Activated T-helper 1 cell treated with anti-CD3 and anti-CD28 coated beads, Interleukin-2, amount 50 U/mL, for 16 hours (primary cell): ENCODE measurements around the gene CATSPER3.

ENCODE experiments used
- DNase-seq, 2 donors: peaks; one replicate each; pipeline ENCODE4 v3.0.0-alpha.2; 2020; ENCODE audit warnings: low read depth in 1 of 2, low spot score in 1 of 2

The CATSPER3 gene

DNA sequence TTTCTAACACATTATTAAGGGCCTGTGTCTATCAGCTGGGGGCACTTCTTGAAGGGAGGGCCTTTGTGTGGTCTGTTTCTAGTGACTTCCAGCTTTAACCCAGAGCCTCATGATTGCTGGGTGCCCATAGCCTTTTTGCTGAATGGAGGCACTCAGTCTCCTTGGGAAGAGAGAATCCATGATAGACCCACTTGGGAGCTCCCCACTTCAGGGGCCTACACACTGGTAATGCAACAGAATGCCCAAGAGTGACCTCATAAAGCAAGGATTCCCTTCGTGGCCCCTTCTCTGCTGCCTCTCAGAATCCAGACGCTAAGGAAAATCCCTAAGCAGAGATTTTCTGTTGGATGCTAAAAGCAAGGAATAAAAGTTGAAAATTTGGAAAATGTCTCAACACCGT lies at the start of gene CATSPER3:
Gene CATSPER3, plus strand, starts transcription at position 301 of the 400 bp plus-strand sequence. Its CDS starts 85 bp downstream, at position 386.
- DNase-seq: no peak

GRCh38 chr5:134918861-134919260 lies 48.8 kb upstream of the CATSPER3 start:
- no peak for DNase-seq

DNA sequence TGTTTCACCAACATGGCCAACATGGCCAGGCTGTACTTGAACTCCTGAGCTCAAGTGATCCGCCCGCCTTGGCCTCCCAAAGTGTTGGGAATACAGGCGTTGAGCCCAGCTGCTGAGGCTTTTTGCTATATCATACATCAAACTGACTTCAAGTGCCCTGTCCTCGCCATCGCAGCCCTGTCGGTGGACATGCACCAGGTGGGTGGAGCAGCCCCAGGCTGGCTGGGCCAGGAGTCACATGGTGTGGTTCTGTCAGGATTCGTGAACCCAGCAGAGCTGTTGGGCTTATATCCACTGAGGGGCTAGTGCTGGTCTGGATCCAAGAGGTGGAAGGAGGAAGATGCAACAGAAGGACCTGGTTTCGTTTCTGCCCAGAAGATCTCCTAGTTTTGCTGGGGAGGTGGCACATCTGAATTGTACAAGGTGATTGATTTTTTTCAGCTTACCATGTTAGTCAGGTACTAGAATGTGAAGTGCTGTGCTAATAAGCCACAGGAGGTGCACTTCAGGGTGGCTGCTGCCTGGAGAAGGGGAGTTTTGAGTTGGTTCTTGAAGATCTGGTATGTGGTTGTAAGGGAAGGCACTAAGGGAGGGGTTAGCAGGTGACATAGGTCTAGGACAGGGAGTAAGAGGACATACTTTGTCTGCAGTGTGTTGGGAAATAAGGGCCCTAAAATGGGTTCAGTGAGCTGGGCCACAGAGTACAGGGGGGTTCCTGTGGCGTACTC lies 46.7 kb upstream of the CATSPER3 start:
- no peak for DNase-seq

DNA sequence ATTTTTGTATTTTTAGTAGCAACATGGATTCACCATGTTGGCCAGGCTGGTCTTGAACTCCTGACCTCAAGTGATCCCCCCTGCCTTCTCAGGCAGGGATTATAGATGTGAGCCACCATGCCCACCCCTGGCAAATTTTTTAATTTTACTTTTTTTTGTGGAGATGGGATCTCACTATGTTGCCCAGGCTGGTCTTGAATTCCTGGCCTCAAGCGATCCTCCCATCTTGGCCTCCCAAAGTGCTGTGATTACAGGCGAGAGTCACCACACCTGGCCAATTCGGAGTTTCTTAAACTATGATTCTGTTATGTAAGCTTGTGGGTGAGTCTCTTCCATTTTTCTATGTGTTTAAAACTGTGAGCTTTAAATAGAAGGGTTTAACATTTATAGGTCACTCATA lies 35.2 kb upstream of the CATSPER3 start:
- DNase-seq: no peak

DNA sequence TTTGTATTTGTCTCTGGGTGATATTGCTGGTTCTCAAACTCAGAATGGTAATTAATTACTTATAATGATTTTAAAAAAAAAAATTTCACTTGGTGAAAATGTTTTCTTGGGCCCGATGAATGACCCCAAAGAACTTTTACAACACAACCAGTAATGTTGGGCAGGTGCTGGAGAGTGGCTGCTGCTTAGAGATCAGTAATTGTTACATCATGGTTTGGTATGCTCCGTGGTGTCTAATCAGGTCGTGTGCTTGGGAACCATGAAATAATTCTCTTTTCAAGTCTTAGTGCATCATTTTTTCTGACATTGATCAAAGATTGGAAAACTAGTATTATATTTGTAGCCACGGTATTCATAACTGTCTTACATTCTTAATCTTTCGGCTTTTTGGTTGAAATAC lies 33.5 kb upstream of the CATSPER3 start:
- DNase-seq: no peak

- DNase-seq: no peak
Observed at GRCh38 chr5:134935711-134936602, 31.8 kb upstream of the CATSPER3 start.

GRCh38 chr5:134937526-134937925 lies 30.2 kb upstream of the CATSPER3 start:
- no peak for DNase-seq

DNA sequence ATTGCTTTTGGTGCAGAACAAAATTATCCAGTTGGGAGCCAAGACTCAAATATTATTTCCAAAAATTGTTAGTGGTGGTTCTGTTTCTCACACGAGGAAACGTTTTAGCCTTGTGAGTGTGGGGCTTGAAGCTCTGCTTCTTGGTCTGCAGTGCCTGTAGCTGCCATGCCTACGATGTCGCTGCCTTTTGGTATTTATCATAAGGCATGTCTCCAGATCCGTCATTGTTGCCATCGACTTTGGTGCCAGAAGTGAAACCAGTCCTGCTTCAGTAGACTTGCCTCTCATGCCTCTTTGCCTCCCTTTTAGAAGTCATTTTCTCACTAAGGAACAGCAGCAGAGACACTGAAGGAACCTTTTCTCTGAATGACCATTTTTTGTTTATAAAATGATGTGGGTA lies 29.7 kb upstream of the CATSPER3 start:
- no peak for DNase-seq

GRCh38 chr5:134939500-134939899 lies 28.2 kb upstream of the CATSPER3 start:
- no peak for DNase-seq

GRCh38 chr5:134943547-134943946 lies 24.2 kb upstream of the CATSPER3 start:
- no peak for DNase-seq

DNA sequence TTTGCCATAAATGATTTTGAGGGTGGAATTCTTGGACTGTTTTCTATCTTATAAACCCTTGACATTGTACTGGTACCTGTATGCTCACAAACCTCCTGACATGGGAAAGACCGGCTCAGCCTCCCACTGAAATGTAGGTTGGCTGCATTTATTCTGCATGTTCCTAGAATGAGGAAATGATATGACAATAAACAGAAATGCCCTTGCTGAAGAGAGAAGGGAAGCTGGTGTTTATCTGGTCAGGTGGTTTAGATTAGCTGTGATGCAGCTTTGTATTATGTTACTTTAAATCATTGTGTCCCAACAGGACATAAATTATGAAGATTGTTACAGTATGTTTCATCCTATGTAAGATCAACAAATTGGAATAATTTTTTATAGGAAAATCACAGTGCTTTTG lies 23.1 kb upstream of the CATSPER3 start:
- DNase-seq: no peak

DNA sequence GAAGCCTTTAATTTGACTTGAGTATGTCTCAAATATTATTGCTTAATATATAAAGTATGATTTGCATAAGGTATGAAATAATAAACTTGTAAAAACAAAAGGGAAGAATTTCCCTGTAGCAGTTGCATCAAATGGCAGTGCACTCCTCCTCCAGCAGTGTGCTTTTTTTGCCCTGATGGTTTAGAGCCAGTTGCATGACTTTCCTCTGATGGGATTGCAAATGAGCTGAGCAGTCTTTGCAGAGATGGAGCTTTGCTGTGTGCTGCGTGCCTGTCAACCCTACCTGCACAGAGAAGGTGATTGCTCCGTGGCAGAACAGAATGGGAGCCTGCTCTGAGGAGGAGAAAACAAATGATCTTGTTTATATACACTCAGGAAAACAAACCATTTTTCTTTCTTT lies 22.7 kb upstream of the CATSPER3 start:
- no peak for DNase-seq

DNA sequence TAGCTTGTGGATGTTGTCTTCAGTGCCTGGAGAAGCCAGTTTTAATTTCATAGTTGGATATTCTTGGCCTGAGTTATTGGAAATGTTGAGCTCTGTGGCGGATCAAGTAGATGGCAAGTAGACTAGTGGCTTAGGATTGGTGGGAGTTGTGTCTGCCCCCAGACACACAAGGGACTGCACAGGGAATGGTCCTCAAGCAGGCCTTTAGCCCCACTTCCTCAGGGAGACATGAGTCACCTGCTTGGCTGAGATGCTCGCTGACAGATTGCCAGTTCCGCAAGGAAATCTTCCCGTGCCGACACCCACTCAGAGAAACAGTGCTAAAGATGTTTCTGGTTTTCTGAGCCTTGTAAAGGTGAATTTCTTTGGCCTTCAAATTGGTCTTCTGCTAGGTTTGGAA lies 18.8 kb upstream of the CATSPER3 start:
- no peak for DNase-seq

GRCh38 chr5:134949316-134949715 lies 18.4 kb upstream of the CATSPER3 start:
- DNase-seq: no peak

DNA sequence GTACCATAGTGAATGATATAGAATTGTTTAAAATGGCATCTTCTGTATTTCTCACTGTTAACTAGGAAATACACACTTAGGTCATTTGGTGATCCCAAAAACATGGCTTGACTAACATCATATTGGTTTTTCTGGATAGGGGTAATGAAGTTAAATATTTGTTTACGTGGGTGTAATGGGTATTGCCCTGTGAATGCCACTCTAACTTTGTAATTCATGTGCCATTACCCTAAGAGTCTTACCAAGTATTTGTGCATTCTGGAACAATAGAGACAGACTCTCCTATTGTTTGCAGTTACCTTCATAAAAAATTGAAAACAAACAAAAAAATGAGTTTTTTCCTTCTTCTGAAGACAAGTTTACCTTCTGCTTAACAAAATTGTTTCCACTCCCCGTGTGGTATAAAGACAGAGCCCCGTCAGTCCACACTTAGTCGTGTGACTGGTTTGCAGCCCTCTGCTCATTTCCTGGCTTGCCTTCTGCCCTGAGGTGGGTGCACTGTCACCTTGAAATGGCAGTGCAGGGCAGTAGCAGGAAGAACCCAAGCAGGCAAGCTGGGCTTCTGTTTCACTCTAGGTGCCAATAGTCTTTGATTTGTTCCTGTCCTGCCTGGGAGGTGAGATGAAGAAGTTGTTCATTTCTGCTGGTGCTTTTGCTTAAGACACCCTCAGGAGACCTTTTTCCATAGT lies 9.6 kb upstream of the CATSPER3 start:
- DNase-seq: no peak

GRCh38 chr5:134958755-134959154 lies 9.0 kb upstream of the CATSPER3 start:
- no peak for DNase-seq

DNA sequence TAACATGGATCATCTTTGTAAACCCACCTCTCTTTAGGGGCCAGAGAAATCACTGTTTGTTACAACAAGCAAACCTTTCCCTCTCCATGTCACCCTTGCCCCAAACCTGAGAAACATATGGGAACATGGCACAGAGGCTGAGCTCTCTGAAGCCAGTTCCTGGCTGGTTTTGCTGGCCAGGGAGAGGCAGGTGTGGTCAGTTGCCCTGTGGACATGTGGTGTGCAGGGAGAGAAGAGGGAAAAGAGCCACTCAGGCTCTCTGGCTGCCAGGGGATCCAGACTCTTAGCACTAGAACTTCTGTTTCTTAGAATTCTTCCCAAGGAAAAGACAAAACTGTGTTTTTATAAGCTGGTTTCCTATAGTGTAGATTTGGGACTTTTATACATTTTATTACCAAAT lies 4.6 kb upstream of the CATSPER3 start:
- DNase-seq: no peak

DNA sequence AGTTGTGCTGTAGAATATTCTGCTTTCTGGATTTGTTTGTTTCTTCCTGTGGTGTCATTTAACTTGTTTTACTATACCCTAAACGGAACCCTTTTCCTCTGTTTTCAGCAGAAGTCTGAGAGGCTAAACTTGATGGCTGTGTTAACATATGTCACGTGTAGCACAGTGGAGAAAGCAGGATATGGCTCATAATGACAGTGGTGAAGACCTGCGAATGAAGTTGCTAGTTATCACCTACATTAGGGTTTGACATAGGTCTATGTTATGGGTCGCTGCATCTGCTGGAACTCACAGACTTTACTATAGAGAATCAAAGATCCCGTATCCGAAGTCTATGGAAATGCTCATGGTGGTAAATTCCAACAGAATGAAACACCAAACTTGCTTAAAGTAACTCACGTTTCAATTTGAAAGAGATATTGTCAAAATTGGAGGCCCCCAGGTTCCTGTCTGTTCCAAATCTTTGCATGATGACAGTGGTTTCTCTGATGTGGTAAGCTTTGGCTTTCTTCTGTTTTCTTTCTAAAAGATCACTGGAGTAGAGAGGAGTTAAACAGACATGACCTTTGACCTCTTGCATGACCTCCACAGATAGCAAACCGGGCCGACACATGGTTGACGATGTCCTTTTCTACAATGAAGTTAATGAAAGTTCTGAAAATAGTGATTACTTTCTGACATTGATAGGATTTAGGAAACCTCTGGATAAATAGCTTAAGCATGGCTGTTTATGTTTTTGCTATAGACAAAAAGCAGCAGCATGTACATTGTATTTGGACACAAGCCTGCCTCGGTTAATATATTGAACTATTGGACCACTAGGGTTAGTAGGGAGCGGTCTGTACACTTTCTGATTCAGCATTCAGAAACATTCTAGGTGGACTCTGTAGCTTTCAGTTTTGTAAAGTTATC lies 3.1 kb upstream of the CATSPER3 start:
- no peak for DNase-seq

- DNase-seq: no peak
Observed at GRCh38 chr5:134965271-134965825, 2.4 kb upstream of the CATSPER3 start.

DNA sequence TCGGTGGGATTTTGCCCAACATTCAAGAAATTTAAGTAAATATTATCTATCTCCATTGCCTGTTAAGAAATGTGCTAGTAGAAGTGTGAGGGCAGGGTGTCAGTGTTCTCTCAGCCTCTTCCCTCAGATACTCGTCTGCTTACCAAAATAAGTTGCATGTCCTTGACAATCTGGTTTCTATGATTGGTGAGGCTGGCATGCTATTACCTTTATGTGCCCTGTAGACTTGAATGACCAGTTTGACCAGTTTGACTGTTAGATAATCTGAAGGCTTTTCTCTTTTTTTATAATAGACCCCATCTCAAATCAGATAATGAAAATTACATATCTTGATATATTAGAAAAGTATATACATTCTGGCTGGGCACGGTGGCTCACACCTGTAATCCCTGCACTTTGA lies 348 bp downstream of the CATSPER3 start:
- no peak for DNase-seq
